Vagina (tissue), 2 donors: ENCODE results near the gene SPECC1.

Source experiments
- CTCF ChIP-seq, 3 experiments: fragments of 450-650 bp in 2 of 3; fragments of 200-600 bp in 1 of 3; sonication (generic) in 1 of 3; IDR thresholded peaks; one replicate each; pipeline ENCODE4 v1.5.1; 2017 to 2019; ENCODE audit warnings: antibody characterized with exemption in 3 of 3, mild to moderate bottlenecking in 2 of 3, moderate library complexity in 2 of 3
- POLR2AphosphoS5 ChIP-seq, 2 donors: sonication (generic); formaldehyde crosslinking; IDR thresholded peaks; one replicate each; pipeline ENCODE4 v1.9.0; 2017; ENCODE audit warnings: antibody characterized with exemption in 2 of 2, mild to moderate bottlenecking in 2 of 2, low read depth in 1 of 2; ENCODE audit not compliant: insufficient read depth in 1 of 2

DNA sequence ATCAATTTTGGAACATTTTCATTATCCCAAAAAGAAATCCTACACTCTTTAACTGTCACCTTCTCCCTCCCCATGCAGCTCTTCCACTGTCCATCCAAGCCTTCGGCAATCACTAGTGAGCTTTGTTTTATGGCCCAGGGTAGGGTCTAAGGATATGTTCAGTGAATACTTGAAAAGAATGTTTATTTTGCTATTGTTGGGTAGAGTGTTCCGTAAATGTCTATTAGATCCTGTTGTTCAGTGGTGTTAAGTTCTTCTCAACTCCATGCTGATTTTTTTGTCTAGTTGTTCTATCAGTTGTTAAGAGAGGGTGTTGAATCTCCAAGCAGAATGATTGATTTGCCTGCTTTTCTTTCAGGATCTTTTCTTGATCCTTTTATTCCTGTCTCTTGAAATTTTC, 29.9 kb downstream of the SPECC1 start:
- TF ChIP-seq POLR2AphosphoS5 (IDR thresholded peaks at IDR 0.05; ENCODE audit: insufficient read depth in 1 of 2, low read depth in 1 of 2) (no peak), CTCF (IDR thresholded peaks at IDR 0.05) (no peak)
